Fibroblast of lung (primary cell): Measurements from ENCODE around the gene SCGB3A1. TPM values are rescaled to one million over a fixed set of nuclear protein-coding genes. Genes with fewer than 3 reads are reported as not detected.

ENCODE experiments used
- DNase-seq, 2 donors: peaks; one replicate each; pipeline versions ENCODE4 v3.0.0 to v3.0.0-alpha.2; 2010; ENCODE audit warnings: low read depth in 2 of 2
- H2AFZ ChIP-seq: 2 replicates; pipeline ENCODE4 v1.5.1; 2012; ENCODE audit warnings: low read length, control low read depth, inconsistent platforms
- H3K27ac ChIP-seq: 2 replicates; pipeline ENCODE4 v1.5.1; 2011; ENCODE audit warnings: low read length, control low read depth; ENCODE audit not compliant: insufficient read depth
- H3K27me3 ChIP-seq: 2 replicates; pipeline ENCODE4 v1.5.1; 2011; ENCODE audit warnings: mild to moderate bottlenecking, low read length; ENCODE audit not compliant: control insufficient read depth, insufficient read depth
- H3K36me3 ChIP-seq: 2 replicates; pipeline ENCODE4 v1.5.1; 2011; ENCODE audit warnings: low read length; ENCODE audit not compliant: control insufficient read depth, insufficient read depth
- H3K4me1 ChIP-seq: 2 replicates; pipeline ENCODE4 v1.5.1; 2011; ENCODE audit warnings: low read length; ENCODE audit not compliant: control insufficient read depth, insufficient read depth; ENCODE audit errors: extremely low read depth
- H3K4me2 ChIP-seq: 2 replicates; pipeline ENCODE4 v1.5.1; 2011; ENCODE audit warnings: low read length, control low read depth; ENCODE audit not compliant: insufficient read depth; ENCODE audit errors: extremely low read depth
- H3K4me3 ChIP-seq, 4 experiments: fragments of 200-600 bp in 1 of 4; sonication (generic) in 1 of 4; replicated peaks in 1 of 4; 2 replicates each; pipeline ENCODE4 v1.5.1; 2011 to 2016; ENCODE audit warnings: low read length in 4 of 4, low read depth in 3 of 4, mild to moderate bottlenecking in 3 of 4, control low read depth in 2 of 4, inconsistent platforms in 1 of 4, mixed read lengths in 1 of 4; ENCODE audit not compliant: insufficient read depth in 1 of 4; ENCODE audit errors: control extremely low read depth in 1 of 4
- H3K79me2 ChIP-seq: 2 replicates; pipeline ENCODE4 v1.5.1; 2012; ENCODE audit warnings: mild to moderate bottlenecking, low read length, inconsistent platforms; ENCODE audit not compliant: control insufficient read depth, insufficient read depth
- H3K9ac ChIP-seq: 2 replicates; pipeline ENCODE4 v1.5.1; 2011; ENCODE audit warnings: mild to moderate bottlenecking, low read length, control low read depth; ENCODE audit not compliant: insufficient read depth
- H3K9me3 ChIP-seq: 2 replicates; pipeline ENCODE4 v1.5.1; 2012; ENCODE audit warnings: low read depth, low read length; ENCODE audit not compliant: control insufficient read depth, insufficient read depth
- H4K20me1 ChIP-seq: 2 replicates; pipeline ENCODE4 v1.5.1; 2011; ENCODE audit warnings: low read length; ENCODE audit not compliant: control insufficient read depth, insufficient read depth; ENCODE audit errors: extremely low read depth
- CTCF ChIP-seq, 2 donors: IDR thresholded peaks in 1 of 2; conservative IDR thresholded peaks in 1 of 2; 1 replicate in 1 of 2; 2 replicates in 1 of 2; pipeline ENCODE4 v1.5.1; 2011 to 2012; ENCODE audit warnings: low read length in 2 of 2, control low read depth in 1 of 2, inconsistent platforms in 1 of 2, low read depth in 1 of 2, mild to moderate bottlenecking in 1 of 2
- EZH2 ChIP-seq: IDR thresholded peaks from 2 replicates; pipeline ENCODE4 v1.5.1; 2012; ENCODE audit warnings: low read length, control low read depth, mild to moderate bottlenecking; ENCODE audit errors: missing control alignments
- polyA plus RNA-seq, 2 donors: library from polyadenylated mRNA; depleted of rRNA in 1 of 2; stranded (reverse) in 1 of 2; unstranded in 1 of 2; fragments of >200 nt; gene quantifications; 2 replicates each; pipeline ENCODE4 v1.2.1, GENCODE V29; 2011 to 2012; ENCODE audit warnings: missing spikeins in 1 of 2
- total RNA-seq: library from RNA; depleted of rRNA; stranded (reverse); fragments of >200 nt; gene quantifications from 2 replicates; pipeline ENCODE4 v1.2.1, GENCODE V29; 2014

Gene SCGB3A1
- total and polyA plus RNA-seq, 2 donors (not counting 1 experiment from before 2014, with no cell fraction given), result not detected

- H4K20me1 ChIP-seq, result no peaks in the 10 kb centered on the region
- no peak overlapping the region for H3K27ac ChIP-seq
- no peaks in the 10 kb centered on the region for H3K4me1 ChIP-seq
- H3K9me3 ChIP-seq, result no peaks in the 10 kb centered on the region
- no peaks in the 10 kb centered on the region for H3K27me3 ChIP-seq
- no peak overlapping the region for H3K4me2 ChIP-seq
- no peak for TF ChIP-seq EZH2
- no peak for TF ChIP-seq CTCF (conservative IDR thresholded peaks at IDR 0.05 in 1 of 2, IDR thresholded peaks at IDR 0.05 in 1 of 2; ENCODE audit: low read depth in 1 of 2, low read length in 2 of 2)
- no peak overlapping the region for H3K4me3 ChIP-seq
- H3K9ac ChIP-seq, result no peak overlapping the region
- no peaks in the 10 kb centered on the region for H3K79me2 ChIP-seq
- H3K36me3 ChIP-seq, result no peaks in the 10 kb centered on the region
- no peak for DNase-seq
- H2AFZ ChIP-seq, result no peak overlapping the region
These were observed 17.4 kb upstream of the SCGB3A1 start for GRCh38 chr5:180608572-180609310.

- no peaks in the 10 kb centered on the region for H3K79me2 ChIP-seq
- no peak for TF ChIP-seq CTCF (conservative IDR thresholded peaks at IDR 0.05 in 1 of 2, IDR thresholded peaks at IDR 0.05 in 1 of 2; ENCODE audit: low read depth in 1 of 2, low read length in 2 of 2)
- H3K36me3 ChIP-seq, result no peaks in the 10 kb centered on the region
- no peak overlapping the region for H3K9ac ChIP-seq
- no peak overlapping the region for H2AFZ ChIP-seq
- H3K4me2 ChIP-seq, result no peak overlapping the region
- H3K4me3 ChIP-seq, result no peak overlapping the region
- H4K20me1 ChIP-seq, result no peaks in the 10 kb centered on the region
- H3K9me3 ChIP-seq, result no peaks in the 10 kb centered on the region
- H3K27me3 ChIP-seq, result no peaks in the 10 kb centered on the region
- no peaks in the 10 kb centered on the region for H3K4me1 ChIP-seq
- DNase-seq, result no peak
- no peak overlapping the region for H3K27ac ChIP-seq
These were observed 16.7 kb upstream of the SCGB3A1 start for GRCh38 chr5:180607861-180608571.

DNA sequence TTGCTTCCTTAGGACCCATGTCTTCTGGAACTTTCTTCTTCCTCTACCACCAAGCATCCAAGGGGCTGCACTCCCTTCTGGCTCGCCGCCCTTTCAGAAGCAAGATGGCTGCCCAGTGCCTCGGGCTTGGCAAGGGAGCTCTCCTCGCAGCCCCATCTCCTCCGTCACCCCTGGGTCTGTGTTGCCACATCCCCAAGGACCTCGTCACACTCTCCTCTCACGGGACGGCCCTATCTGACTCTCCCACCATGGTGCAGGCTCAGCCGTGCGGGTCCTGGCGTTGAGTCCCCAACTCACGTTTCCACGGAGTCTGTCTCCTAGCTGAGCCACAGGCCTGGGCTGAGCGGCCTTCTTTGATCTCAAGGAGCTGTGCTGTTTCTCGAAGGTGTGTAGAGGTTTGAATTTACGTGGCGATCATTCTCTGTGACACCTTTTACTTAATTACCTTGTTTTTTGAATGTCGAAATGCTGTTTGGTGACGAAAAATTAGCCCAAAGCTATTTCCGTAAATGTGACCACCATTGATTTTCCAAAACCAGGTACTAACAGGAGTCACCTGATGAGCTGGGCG is 15.0 kb upstream of the SCGB3A1 start:
- TF ChIP-seq EZH2 (no peak), CTCF (conservative IDR thresholded peaks at IDR 0.05 in 1 of 2, IDR thresholded peaks at IDR 0.05 in 1 of 2; ENCODE audit: low read depth in 1 of 2, low read length in 2 of 2) (no peak)
- Histone ChIP-seq H3K27me3 (no peaks in the 10 kb centered on the region), H4K20me1 (no peaks in the 10 kb centered on the region), H3K36me3 (no peaks in the 10 kb centered on the region), H3K4me1 (no peaks in the 10 kb centered on the region), H3K27ac (no peak overlapping the region), H3K4me2 (no peak overlapping the region), H3K79me2 (no peaks in the 10 kb centered on the region), H3K4me3 (no peak overlapping the region), H3K9me3 (no peaks in the 10 kb centered on the region), H2AFZ (no peak overlapping the region), H3K9ac (no peak overlapping the region)
- DNase-seq, result no peak
